ENCODE measurements around the gene FRMD5.
"Not testable (repeated sequence)": the region's sequence is repeated elsewhere in the genome, so short reads cannot be mapped to it uniquely, and the experiment has no call there.

Gene FRMD5

DNA sequence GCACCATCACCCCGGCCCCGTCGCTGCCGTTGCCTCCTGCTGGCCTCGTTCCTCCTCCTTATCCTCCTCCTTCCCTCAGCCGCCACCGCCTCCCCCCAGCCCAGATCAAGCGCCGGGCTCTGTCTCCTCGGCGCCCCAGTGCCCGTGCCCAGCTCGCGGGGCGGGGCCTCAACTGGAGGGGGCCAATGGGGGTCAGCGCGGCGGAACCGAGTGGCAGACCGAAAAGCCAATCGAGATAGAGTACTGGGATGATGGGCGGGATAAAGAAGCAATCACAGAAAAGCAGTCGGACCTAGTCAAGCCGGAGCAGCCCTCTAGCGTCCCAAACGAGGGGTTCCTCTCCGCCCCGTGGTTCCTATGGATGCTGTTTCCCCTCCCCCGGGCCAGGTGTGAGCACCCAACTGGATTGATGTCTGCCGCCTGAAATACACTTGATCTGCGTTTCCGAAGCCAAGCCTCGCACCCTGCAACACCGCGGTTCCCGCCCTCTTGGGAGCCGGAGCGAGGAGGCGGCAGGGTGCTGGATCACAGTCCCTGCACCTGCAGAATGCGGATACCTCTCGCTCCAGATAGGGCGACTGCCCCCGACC lies at the start of gene FRMD5:
FRMD5 (minus strand) TSS at position 121 of the 590 bp plus-strand sequence.
- peak; percentile 91 for DNase-seq

DNA sequence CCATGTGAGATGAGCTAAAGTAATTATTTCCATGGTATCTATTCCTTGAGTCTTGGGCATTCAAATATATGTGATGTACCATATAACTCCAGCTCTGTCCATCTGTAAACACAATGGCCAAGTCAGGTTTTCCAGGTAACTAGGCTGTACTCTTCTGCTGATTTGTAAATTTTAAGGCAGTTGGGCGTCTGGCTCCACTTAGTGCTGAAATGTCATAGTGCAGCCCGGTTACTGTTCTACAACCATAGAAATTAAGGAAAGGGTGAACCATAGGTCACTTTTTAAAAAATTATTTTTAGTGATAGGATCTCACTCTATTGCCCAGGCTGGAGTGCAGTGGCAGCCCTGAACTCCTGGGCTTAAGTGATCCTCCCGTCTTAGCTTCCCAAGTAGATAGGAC lies 48.8 kb upstream of the FRMD5 start:
- no peak for DNase-seq

DNA sequence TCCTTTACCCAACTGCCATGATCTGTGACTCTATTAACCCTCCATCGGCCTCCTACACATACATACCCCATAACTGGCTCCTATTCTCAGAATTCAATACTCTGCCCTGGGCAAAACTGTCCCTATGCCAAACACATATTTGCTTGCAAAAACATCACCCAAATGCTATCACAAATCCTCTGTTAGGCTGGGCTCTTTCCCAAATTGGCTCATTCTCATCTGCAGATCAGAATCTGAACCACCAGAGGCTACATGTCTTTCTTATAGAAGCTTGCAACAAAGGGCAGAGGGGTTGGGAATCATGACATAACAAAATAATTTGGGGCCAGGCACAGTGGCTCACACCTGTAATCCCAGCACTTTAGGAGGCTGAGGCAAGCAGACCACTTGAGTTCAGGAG lies 48.1 kb upstream of the FRMD5 start:
- DNase-seq: no peak

DNA sequence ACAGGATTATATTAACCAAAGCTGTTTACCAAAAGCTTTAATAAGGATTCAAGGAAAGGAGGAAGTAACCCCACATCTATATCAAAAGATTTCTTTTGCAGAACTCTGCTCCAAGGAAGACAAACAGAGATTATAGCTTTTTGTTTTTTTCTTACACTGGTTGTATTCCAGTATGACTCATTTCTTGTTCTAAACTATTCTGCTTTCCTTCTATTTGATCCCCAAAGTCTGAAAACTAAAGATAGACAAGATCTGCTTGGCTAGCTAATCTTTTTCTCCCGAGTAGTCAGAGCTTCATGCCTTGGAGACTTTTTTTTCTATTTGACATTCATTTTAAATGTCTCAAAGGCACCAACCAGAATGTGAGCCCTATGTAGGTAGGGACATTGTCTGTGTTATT lies 36.8 kb upstream of the FRMD5 start:
- DNase-seq: no peak

DNA sequence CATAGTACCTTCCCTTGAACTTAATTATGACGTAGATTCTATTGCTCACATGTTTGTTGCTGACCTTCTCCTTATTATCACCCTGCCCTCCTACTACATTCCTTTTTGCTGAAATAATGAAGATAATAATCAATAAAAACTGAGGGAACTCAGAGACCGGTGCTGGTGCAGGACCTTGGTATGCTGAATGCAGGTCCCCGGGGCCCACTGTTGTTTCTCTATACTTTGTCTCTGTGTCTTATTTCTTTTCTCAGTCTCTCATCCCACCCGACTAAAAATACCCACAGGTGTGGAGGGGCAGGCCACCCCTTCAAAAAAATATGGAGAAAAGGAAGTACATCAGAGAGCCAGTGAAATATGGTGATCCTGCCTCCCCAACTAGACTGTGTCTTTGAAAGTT lies 34.2 kb upstream of the FRMD5 start:
- not testable (repeated sequence) for DNase-seq

DNA sequence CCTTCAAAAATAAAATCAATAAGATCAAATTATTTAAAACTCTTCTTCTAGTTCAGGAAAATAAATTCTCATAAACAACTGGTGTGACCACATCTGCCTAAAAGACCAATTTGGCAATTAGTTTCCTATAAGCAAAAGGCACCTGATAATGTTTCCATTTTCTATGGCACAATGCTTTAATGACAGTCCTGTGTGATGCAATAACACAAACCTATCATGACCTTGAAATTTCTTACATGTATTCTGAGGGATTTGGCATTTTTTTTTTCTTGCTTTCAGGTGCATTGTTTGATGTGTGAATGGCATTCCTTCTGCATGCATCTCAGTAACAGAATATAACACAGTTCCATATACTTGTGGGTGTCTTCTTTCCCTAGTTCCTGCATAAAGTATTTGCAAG lies 32.5 kb upstream of the FRMD5 start:
- no peak for DNase-seq

DNA sequence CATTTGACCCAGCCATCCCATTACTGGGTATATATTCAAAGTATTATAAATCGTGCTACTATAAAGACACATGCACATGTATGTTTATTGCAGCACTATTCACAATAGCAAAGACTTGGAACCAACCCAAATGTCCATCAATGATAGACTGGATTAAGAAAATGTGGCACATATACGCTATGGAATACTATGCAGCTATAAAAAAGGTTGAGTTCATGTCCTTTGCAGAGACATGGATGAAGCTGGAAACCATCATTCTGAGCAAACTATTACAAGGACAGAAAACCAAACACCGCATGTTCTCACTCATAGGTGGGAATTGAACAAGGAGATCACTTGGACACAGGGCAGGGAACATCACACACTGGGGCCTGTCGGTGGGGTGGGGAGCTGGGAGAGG lies 31.9 kb upstream of the FRMD5 start:
- not testable (repeated sequence) for DNase-seq

DNA sequence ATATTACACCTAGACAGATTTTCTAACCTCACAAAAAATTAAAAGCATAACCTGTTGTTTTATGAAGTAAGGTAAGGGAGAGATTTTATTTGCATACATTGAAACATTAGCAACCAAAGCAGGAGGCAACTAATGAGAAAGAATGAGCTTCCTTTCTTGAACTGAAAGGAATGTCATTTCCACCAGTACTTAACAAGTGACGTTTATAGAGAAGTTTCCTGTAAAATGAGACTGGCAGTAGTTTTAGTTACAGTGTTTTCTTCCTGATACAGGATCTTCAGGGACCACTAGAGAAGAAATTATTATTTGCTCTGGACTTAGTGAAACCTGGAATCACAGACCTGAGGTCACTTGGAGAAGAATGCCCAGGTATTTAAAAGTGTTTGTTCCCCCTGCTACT lies 27.4 kb upstream of the FRMD5 start:
- DNase-seq: no peak

DNA sequence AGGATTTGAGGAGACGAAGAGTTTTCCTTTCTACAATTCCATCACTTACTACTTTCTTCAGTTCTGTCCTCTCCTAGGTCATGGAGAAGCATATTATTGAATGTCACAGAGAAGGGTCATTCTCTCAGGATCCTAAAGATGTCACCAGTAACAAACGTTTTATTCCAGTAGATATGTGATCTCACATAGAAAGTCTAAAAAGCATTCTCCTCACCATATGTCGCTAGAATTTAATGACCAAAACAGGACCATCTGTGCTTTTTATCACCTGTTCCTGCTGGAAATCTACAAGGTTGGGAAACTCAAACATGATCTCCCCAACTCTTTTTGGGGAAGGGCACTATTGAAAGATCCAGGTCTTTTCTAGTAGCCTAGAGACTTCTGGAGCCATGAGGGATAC lies 24.0 kb upstream of the FRMD5 start:
- DNase-seq: no peak

DNA sequence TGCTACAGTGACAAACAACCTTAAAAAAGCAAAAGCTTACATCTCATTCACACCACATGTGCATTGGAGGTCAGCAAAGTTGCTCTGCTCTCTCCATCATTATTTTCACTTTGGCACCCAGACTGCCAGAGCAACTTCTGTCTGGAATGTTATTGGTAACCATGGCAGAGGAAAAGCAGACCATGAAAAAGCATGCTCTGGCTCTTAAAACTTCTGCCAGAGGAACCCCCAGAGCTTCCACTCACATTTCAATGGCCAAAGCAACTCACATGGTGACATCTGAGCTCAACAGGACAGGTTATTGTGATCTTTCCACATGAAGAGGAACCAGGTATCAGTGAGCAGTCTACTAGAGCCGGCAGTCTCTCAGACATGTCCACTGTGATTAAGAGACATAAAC lies 21.9 kb upstream of the FRMD5 start:
- no peak for DNase-seq

DNA sequence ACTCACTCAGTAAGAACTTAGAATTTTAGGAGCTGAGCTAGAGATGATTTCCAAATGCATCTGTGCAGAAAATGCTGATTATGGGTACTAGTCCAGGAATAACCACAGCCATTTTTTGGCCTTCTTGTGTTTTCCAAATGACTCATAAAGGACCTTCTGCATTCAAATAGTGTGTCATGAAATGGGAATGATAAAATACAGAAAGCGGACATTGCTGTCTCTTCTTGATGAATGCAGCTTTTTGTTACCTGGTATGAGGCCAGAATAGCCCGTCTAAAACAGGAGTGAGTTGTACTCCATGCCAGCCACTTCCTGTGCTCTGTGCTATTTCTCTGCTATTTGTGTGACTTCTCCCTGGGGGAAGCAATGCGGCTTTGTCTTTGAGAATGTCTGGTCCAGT lies 20.5 kb upstream of the FRMD5 start:
- no peak for DNase-seq

DNA sequence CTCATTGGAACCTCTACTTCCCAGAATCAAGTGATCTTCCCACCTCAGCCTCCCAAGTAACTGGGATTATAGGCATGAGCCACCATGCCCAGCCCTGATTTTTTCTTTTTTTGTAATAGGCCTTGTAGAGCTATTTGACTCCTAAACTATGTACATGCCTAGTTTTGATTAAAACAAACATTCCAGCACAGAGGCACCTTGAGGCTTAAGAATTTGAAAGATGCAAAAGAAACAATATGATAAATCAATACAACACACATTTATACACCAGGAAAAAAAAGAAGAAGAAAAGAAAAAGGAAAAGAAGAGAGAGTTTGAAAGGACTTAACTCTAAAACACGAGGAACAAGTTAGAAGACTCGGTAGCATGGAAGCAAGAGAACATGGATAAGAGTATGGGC lies 13.9 kb upstream of the FRMD5 start:
- no peak for DNase-seq

DNA sequence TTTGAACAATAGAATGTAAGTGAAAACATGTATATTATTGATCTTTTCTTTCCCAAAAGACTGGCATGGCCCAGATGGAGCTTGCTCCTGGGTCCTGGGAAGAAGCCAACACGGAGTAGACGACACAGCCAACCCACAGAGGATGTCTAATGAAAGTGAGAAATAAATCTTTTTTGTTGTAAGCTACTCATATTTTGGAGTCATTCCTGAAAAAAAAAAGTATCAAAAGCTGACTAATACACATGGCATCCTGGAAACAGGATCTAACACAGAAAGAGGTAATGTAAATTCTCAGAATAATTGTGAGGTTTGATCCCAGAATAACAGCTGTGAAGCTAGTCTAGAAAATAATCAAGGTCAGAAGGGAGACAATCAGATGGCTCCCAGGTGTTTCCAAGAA lies 12.6 kb upstream of the FRMD5 start:
- DNase-seq: no peak

DNA sequence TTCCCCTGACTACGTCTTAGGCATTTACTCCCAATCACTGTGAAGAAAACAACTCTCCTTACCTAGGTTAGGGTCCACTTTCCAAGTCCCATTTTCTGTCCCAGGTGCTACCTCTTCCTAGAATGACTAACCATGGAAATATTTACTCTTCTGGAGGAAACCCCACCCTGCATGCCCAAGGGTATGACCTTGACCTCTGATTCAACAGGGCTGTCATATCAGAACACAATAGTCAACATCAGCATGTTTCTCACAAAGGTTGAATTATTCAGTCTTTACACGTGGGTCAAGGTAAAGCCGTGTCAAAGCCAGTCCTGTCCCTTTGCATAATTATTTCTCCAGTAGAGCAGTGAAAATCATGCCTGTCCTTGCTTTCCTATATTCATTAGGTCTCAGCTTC lies 4.3 kb upstream of the FRMD5 start:
- no peak for DNase-seq

DNA sequence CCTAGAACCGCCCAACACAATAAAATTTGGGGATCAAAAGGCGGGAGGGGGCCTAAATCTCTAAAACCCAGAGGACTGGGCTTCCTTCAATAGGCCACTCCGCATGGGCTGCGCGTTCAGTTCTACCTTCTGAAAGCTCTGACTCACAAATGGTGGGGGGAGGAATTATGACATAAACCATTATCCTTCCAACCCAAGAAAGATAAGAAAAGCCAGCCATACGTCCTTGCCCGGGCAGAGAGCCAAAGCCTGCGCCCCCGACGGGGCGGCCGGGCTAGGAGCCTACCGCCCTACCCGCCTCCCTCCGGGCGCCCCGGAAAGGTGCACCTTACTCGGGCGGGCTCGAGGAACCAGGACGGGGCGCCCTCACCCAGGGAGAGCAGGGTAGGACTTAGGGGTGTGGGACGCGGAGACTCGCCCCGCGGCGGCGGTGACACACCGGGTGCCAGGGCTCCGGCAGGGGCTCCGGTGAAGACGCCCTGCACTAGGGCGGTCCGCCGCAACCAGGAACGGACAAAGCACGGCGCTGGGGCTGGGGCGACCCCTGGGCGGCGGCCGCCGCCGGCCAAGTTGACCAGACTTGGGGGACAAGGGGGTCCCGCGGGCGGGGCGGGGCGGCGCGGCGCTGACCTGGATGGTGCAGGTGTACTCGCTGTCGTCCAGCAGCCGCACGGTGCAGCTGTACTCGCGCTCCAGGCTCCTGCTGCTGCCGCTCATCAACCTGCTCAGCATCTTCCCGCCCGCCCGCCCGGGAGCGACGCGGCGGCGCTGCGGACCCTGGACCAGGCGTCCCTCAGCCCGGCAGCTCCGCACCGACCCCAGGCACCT lies 534 bp downstream of the FRMD5 start:
- DNase-seq: peak; percentile 23

DNA sequence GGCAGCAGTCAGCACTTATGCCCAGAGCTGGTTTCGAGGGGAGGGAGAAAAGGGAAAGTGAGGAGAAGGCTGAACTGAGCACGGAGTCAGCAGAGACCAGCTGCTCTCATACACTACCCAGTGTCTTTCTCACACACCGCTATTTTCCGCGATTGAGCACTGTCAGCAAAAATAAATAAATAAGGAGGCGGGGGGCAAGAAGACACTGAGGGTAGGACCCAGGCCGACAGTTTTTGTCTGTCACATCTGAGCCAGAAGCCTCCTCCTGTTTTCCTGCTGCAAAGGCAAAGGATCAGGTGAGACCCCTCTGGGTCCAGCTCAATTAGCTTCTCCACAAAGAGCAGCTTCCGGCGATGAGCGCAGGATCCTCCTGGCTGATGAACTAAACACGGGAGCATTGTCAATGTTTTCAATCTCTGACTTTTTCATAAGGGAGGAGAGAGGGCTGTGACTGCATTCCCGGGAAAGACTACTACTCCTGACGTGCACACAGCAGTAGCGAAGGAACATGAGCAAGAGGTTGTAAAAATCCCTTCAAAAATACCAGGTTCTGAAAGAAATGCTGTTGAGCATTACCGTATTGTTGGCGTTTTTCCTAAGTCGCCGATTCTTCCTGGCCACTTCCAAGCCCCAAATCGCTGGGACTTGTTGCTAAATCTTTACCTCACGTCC lies 1.3 kb downstream of the FRMD5 start:
- no peak for DNase-seq

DNA sequence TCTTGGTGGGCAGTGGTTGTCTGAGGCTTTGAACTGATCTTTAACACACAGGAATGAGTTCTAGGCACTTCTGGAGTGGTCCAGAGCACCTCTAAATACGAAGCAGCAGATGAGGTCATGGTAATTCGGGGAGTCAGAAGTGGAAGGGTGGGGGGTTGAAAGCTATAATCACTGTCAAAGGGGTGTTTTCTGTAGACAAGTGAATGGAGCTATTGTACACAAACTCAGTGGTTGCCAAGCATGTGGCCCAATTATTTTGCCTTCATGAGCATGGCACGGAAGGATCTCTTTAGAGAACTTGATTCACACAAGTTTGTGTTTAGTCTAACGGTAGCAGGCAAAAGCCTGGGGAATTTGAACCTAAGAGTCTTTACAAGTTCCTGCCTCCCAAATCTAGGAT lies 6.3 kb downstream of the FRMD5 start:
- DNase-seq: no peak

DNA sequence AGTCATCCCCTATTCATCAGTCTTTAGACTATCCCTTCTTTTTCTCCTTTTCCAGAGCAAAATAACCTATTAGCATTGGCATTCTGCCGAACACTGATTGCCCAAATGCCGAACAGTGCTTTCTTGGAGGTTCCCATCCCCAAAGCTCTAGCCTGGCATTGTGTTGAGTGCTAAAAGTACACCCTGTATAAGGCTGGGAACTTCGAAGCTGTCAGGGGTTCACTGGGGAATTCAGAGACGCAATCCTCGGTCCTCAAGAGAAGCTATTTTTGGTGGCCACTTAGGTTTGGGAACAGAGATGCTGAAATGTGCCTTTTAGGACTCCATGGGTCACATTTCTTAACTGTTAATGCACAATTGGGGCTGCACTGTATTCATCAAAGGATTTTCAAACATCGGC lies 8.4 kb downstream of the FRMD5 start:
- DNase-seq: no peak

DNA sequence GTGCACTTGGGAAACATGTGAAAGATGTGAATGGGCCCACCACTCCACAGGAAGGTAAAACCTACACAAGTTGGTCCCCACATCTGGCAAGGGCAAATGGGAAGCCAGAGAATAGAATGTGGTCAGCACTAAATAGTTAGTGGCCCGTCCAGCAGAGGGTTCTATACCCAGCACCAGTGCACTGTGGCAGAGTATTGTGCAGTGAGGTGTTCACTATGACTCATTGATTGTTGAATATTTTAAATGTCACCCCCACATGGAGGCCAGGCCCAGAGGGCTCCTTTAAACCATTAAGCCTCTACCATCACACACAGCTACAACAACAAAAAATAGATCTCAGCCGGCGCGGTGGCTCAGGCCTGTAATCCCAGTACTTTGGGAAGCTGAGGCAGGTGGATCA lies 11.7 kb downstream of the FRMD5 start:
- DNase-seq: no peak

DNA sequence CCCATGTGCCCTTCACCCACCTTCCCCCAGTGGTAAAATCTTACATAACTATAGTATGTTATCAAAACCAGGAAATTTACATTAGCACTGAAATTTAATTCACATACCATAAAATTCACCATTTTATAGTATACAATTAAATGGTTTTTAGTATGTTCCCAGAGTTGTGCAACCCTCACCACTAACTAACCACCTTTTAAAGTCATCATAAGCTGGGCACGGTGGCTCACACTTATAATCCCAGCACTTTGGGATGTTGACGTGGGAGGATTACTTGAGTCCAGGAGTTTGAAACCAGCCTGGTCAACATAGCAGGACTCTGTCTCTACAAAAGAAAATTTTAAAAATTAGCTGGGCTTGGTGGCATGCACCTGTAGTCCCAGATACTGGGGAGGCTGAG lies 13.7 kb downstream of the FRMD5 start:
- no peak for DNase-seq

DNA sequence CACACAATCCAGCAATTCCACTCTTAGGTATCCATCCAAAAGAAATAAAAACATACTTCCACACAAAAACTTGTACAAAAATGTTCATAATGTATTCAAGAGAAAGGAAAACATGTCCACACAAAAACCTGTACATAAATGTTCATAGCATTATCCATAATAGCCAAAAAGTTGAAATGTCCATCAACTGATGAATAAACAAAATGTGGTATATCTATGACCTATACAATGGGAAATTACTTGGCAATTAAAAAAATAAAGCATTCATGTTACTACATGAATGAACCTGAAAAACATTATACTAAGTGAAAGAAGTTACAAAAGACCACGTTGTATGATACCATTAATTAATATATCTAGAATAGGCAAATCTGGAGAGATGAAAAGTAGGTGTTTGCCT lies 17.9 kb downstream of the FRMD5 start:
- no peak for DNase-seq

DNA sequence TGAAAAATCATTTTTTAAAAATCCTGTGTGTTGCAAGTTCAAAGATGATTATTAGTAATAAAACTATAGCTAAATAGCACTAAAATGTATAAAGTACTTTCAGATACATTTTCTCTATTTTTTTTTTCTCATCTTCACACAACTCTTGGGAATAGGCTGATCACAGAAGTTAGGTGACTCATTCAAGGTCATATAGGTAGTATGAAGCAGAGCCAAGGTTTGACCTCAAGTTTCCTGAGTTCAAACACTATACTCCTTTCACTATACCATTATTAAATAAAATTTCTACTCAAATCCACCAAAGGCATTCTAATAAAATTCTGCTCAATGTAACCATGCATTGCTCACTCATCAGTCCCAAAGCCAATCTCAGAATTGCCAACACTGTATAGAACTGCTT lies 21.3 kb downstream of the FRMD5 start:
- DNase-seq: no peak

DNA sequence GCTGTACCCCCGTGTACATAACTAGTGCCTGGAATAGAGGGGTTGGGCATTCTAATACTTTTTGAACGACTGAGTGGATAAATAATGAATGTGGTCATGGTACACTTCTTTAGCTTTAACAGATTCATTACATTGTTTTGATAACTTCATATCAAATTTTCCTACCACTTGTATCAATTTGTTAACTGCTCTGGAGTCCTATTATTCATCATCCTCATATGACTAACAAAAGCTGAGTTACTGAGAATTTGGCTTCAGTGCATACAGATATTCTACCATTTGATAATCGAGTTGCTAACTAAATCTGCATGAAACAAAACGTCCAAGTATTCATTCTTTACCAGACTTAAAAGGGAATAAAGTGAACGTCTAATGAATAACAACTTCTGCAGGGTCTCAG lies 31.7 kb downstream of the FRMD5 start:
- no peak for DNase-seq

DNA sequence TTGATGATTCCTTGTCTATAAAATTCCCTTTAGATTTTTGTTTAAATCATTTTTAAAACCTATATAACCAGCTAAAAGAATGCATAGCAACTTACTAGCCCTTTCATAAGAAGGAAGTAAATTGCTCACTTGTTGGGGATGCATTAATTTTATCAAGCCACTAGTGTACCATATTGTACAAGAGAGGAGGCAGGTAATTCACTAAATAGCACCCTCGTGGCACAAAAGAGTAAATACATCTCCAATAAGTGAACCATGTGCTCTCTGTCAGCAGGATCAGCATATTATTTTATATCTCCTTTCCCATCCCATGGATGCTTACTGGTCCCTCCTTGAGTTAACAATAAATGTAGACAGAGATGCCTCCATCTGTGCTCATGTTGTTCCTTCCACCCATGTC lies 34.3 kb downstream of the FRMD5 start:
- DNase-seq: no peak
